Sigmoid colon (tissue), 4 donors: ENCODE results near the gene SIK2.

Source experiments
- EP300 ChIP-seq, 4 donors: sonication (generic); formaldehyde crosslinking; IDR thresholded peaks; one replicate each; pipeline ENCODE4 v1.6.1; 2017; ENCODE audit warnings: antibody characterized with exemption in 4 of 4
- POLR2A ChIP-seq, 2 donors: fragments of 450-650 bp; IDR thresholded peaks; one replicate each; pipeline ENCODE4 v1.6.1; 2016; ENCODE audit warnings: antibody characterized with exemption in 2 of 2, mild to moderate bottlenecking in 2 of 2, moderate library complexity in 2 of 2
- TF ChIP-seq, protein P1 (sequence below), 4 experiments: fragments of 450-650 bp in 3 of 4; fragments of 200-600 bp in 1 of 4; IDR thresholded peaks; one replicate each; pipeline ENCODE4 v1.5.1; 2016 to 2019; ENCODE audit warnings: antibody characterized with exemption in 4 of 4, mild to moderate bottlenecking in 3 of 4, moderate library complexity in 2 of 4

DNA sequence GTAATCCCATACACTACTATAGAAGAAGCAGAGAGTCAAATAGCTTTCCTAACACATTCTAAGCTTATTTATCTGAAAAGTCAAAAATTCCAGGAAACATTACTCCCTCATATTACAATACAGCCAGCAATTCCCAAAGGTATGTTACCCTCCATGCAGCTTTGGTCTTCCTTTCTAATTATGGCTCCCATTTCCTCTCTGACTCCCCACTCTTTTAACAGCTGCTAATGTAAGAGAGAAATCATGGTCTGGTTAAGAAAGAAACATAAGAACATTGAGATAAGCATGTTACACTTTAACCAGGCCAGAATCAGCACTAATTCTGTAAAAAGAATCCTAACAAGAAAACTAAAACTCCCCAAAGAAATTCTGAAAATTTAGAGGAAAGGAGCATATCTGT, 157.1 kb downstream of the SIK2 start:
- TF ChIP-seq, protein P1, sequence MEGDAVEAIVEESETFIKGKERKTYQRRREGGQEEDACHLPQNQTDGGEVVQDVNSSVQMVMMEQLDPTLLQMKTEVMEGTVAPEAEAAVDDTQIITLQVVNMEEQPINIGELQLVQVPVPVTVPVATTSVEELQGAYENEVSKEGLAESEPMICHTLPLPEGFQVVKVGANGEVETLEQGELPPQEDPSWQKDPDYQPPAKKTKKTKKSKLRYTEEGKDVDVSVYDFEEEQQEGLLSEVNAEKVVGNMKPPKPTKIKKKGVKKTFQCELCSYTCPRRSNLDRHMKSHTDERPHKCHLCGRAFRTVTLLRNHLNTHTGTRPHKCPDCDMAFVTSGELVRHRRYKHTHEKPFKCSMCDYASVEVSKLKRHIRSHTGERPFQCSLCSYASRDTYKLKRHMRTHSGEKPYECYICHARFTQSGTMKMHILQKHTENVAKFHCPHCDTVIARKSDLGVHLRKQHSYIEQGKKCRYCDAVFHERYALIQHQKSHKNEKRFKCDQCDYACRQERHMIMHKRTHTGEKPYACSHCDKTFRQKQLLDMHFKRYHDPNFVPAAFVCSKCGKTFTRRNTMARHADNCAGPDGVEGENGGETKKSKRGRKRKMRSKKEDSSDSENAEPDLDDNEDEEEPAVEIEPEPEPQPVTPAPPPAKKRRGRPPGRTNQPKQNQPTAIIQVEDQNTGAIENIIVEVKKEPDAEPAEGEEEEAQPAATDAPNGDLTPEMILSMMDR (IDR thresholded peaks at IDR 0.05) = no peak
- TF ChIP-seq POLR2A (IDR thresholded peaks at IDR 0.05) = no peak
- no peak for TF ChIP-seq EP300 (IDR thresholded peaks at IDR 0.05)
